ENCODE measurements around the gene TEX264.

DNA sequence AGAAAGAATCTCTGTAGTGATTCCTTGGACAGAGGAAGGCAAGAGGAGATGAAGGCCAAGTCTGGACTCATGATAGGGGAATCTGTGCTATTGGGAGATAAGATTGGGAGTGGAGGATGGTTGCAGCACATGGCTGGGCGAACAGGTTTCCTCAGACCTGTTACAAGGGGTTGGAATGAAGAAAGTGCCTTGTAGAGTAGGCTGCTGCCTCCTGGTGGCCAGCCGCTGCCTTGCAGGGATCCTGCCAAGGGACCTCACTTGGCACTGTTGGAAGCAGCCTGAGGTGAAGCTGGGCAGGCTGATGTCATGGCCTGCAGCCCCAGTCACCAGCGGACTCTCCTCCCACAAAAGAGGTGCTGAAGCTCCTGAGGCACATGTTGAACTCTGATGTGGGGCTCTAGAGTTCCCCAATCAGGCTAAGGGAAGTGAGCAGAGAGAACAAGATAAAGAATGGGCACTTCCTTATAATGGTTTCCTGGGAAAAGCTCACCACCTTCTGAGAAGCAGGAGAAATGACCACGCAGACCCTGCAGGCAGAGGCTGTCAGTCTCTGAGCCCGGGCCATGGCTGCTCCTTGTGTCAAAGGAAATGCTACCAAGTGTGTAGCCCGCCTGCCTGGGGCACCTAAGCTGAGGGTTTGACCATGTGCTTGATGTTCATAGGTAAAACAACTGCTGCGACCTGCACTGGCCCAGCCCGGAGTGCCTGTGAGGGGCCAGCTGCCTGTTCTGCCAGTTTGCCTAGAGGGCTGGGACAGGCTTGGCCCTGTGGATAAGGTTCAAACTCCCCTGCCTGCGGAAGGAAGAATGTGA is 1.6 kb upstream of the TEX264 start:
- TF ChIP-seq, protein P1, sequence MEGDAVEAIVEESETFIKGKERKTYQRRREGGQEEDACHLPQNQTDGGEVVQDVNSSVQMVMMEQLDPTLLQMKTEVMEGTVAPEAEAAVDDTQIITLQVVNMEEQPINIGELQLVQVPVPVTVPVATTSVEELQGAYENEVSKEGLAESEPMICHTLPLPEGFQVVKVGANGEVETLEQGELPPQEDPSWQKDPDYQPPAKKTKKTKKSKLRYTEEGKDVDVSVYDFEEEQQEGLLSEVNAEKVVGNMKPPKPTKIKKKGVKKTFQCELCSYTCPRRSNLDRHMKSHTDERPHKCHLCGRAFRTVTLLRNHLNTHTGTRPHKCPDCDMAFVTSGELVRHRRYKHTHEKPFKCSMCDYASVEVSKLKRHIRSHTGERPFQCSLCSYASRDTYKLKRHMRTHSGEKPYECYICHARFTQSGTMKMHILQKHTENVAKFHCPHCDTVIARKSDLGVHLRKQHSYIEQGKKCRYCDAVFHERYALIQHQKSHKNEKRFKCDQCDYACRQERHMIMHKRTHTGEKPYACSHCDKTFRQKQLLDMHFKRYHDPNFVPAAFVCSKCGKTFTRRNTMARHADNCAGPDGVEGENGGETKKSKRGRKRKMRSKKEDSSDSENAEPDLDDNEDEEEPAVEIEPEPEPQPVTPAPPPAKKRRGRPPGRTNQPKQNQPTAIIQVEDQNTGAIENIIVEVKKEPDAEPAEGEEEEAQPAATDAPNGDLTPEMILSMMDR (IDR thresholded peaks at IDR 0.05) = peak; percentile 80 to 98 (median 92)
- no peak for TF ChIP-seq POLR2A (IDR thresholded peaks at IDR 0.05)
